ENCODE results near the gene OR1F1. TPM values are rescaled to one million over a fixed set of nuclear protein-coding genes. Genes with fewer than 3 reads are reported as not detected.

Gene OR1F1
- total and polyA plus RNA-seq, 9 of the 15 experiments (the other 6 are each of a cell fraction or from before 2014, with no cell fraction given): 0.15 to 0.61 (median 0.35) TPM; not detected in 3

- no peak for TF ChIP-seq HCFC1 (IDR thresholded peaks at IDR 0.05; ENCODE audit: low read depth, low read length)
- no peak for TF ChIP-seq PYGO2 (tag; IDR thresholded peaks at IDR 0.05)
Measured at GRCh38 chr16:3186946-3187690, 886 bp upstream of the OR1F1 start (continued).

- peak overlapping the region; percentile 55 for H3K4me3 ChIP-seq
- intact Hi-C loops (cut with micrococcal nuclease): loop anchor here (5.0 to 10.0 kb wide), 2 partner anchors 269 to 316 kb away; partner anchors contain the start of gene CLUAP1
- peaks cover 23 to 58% of the 10 kb centered on the region in 2 experiments for H3K4me1 ChIP-seq (replicated peaks in 1 of 2; ENCODE audit: control insufficient read depth in 2 of 2, insufficient read depth in 2 of 2, low read length in 2 of 2)
- no peak for TF ChIP-seq ZNF140 (CRISPR knock-in tag; IDR thresholded peaks at IDR 0.05)
- TF ChIP-seq ZNF79 (CRISPR knock-in tag; IDR thresholded peaks at IDR 0.05; ENCODE audit: low read depth): no peak
- TF ChIP-seq SAFB2 (IDR thresholded peaks at IDR 0.05; ENCODE audit: borderline replicate concordance, low read depth, low read length, severe bottlenecking): no peak
- TF ChIP-seq CBX2 (IDR thresholded peaks at IDR 0.05; ENCODE audit: insufficient read depth, low read length, poor library complexity, severe bottlenecking): no peak
- TF ChIP-seq POLR2B (IDR thresholded peaks at IDR 0.05; ENCODE audit: low read depth, partially characterized antibody): no peak
- TF ChIP-seq ZNF175 (CRISPR knock-in tag; IDR thresholded peaks at IDR 0.05; ENCODE audit: low read depth): no peak
- no peak for TF ChIP-seq NCOR1 (IDR thresholded peaks at IDR 0.05)
- TF ChIP-seq GATAD2A (IDR thresholded peaks at IDR 0.05): no peak
- no peak for TF ChIP-seq ZNF583 (CRISPR knock-in tag; IDR thresholded peaks at IDR 0.05)
- 0 out of 2 replicates have a peak, but pooled peaks have one; percentile 12 for TF ChIP-seq KDM2B (CRISPR knock-in tag; IDR thresholded peaks at IDR 0.05)
- 0 out of 2 replicates have a peak, but pooled peaks have one; percentile 14 for TF ChIP-seq NR2C2 (CRISPR knock-in tag; IDR thresholded peaks at IDR 0.05)
- no peak for TF ChIP-seq NR2C2 (tag; IDR thresholded peaks at IDR 0.05)
- 0 out of 2 replicates have a peak, but pooled peaks have one; percentile 28 for TF ChIP-seq E2F5 (CRISPR knock-in tag; IDR thresholded peaks at IDR 0.05)
- TF ChIP-seq, protein P1, sequence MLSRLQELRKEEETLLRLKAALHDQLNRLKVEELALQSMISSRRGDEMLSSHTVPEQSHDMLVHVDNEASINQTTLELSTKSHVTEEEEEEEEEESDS (CRISPR knock-in tag; IDR thresholded peaks at IDR 0.05): no peak
- TF ChIP-seq, protein P2, sequence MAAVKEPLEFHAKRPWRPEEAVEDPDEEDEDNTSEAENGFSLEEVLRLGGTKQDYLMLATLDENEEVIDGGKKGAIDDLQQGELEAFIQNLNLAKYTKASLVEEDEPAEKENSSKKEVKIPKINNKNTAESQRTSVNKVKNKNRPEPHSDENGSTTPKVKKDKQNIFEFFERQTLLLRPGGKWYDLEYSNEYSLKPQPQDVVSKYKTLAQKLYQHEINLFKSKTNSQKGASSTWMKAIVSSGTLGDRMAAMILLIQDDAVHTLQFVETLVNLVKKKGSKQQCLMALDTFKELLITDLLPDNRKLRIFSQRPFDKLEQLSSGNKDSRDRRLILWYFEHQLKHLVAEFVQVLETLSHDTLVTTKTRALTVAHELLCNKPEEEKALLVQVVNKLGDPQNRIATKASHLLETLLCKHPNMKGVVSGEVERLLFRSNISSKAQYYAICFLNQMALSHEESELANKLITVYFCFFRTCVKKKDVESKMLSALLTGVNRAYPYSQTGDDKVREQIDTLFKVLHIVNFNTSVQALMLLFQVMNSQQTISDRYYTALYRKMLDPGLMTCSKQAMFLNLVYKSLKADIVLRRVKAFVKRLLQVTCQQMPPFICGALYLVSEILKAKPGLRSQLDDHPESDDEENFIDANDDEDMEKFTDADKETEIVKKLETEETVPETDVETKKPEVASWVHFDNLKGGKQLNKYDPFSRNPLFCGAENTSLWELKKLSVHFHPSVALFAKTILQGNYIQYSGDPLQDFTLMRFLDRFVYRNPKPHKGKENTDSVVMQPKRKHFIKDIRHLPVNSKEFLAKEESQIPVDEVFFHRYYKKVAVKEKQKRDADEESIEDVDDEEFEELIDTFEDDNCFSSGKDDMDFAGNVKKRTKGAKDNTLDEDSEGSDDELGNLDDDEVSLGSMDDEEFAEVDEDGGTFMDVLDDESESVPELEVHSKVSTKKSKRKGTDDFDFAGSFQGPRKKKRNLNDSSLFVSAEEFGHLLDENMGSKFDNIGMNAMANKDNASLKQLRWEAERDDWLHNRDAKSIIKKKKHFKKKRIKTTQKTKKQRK (IDR thresholded peaks at IDR 0.05; ENCODE audit: borderline replicate concordance, low read depth, low read length): no peak
- no peak for TF ChIP-seq ZNF444 (CRISPR knock-in tag; IDR thresholded peaks at IDR 0.05)
Measured at GRCh38 chr16:3188675-3188924, 596 bp downstream of the OR1F1 start.

More at GRCh38 chr16:3188675-3188924, 596 bp downstream of the OR1F1 start:
- no peaks in the 10 kb centered on the region for H4K20me1 ChIP-seq (replicated peaks; ENCODE audit: control insufficient read depth, insufficient read depth, low read length)
- in situ Hi-C loops (cut with MboI): no loop called here
- no peaks in the 10 kb centered on the region for H3K9me1 ChIP-seq (ENCODE audit: control insufficient read depth, insufficient read depth, low read length)
- no peaks in the 10 kb centered on the region for H3K79me2 ChIP-seq (ENCODE audit: control insufficient read depth, insufficient read depth, low read length)
- no peaks in the 10 kb centered on the region for H3K27me3 ChIP-seq (ENCODE audit: control insufficient read depth in 2 of 2, insufficient read depth in 2 of 2, low read length in 2 of 2)
- FAIRE-seq (no peak), ATAC-seq (no peak), DNase-seq (ENCODE audit: extremely low read depth in 1 of 4, low spot score in 3 of 4) (no peak)
- H2AFZ ChIP-seq (ENCODE audit: low read depth, low read length): peak overlapping the region; percentile 98
- POLR2A ChIA-PET: interaction anchor here (0.6 to 1.2 kb wide), 5 partner anchors 13 to 349 kb away, joined by 3 to 5 read pairs (median 3); no protein-coding TSS in a partner anchor
- 0% methylated on average over 7 of the region's 13 CpGs for WGBS (ENCODE audit: insufficient coverage, low coverage, missing lambda C conversion rate)
- peak overlapping the region; percentile 70; the same call in 2 of the 3 replicates for H3K27ac ChIP-seq (ENCODE audit: extremely low read depth, low read depth, low read length)
- H3K9ac ChIP-seq (ENCODE audit: insufficient read depth in 1 of 2, low read depth in 2 of 2, low read length in 2 of 2): peak overlapping the region; percentile 63 to 95
- no TSS peak for BruUV-seq (replicated peaks)
- H3K9me3 ChIP-seq (replicated peaks; ENCODE audit: control insufficient read depth, insufficient read depth, low read depth, low read length): no peaks in the 10 kb centered on the region
- H3K36me3 ChIP-seq (ENCODE audit: control insufficient read depth, insufficient read depth, low read length): no peaks in the 10 kb centered on the region
- CTCF ChIA-PET (ENCODE audit: low intra/inter-chr PET ratio): no interaction called here
- H3K4me2 ChIP-seq (ENCODE audit: insufficient read depth, low read length): peak overlapping the region; percentile 99
